ENCODE measurements around the gene MEGF9. TPM values are rescaled to one million over a fixed set of nuclear protein-coding genes. Genes with fewer than 3 reads are reported as not detected.
A peak's percentile ranks its signal among the peaks of the same experiment; 100 is the strongest.

Gene MEGF9
- total and polyA plus RNA-seq, 2 of the 13 experiments (the other 11 are each of a cell fraction or from before 2014, with no cell fraction given): 3.1 to 3.3 TPM

- TF ChIP-seq ZSCAN31 (CRISPR knock-in tag; IDR thresholded peaks at IDR 0.05; ENCODE audit: low read depth): peak; percentile 37; the same call in 1 of the 2 replicates
- TF ChIP-seq ZNF256 (CRISPR knock-in tag; conservative IDR thresholded peaks at IDR 0.05): peak; percentile 34; the same call in 1 of the 2 replicates
- TF ChIP-seq CBX2 (IDR thresholded peaks at IDR 0.05; ENCODE audit: low read depth, low read length): no peak
- TF ChIP-seq CBX2 (CRISPR knock-in tag; IDR thresholded peaks at IDR 0.05; ENCODE audit: low read depth): no peak
- peak; percentile 31; the same call in 1 of the 2 replicates for TF ChIP-seq ZNF143 (CRISPR knock-in tag; IDR thresholded peaks at IDR 0.05)
- peak; percentile 74 for TF ChIP-seq U2AF1 (optimal IDR thresholded peaks at IDR 0.05; ENCODE audit: low read depth, low read length)
- TF ChIP-seq HMGXB3 (CRISPR knock-in tag; IDR thresholded peaks at IDR 0.05; ENCODE audit: borderline replicate concordance): peak; percentile 78
- TF ChIP-seq POLR2AphosphoS5 (IDR thresholded peaks at IDR 0.05; ENCODE audit: low read depth, low read length): peak; percentile 67
- no peak for TF ChIP-seq ZNF597 (CRISPR knock-in tag; IDR thresholded peaks at IDR 0.05)
- 0 out of 2 replicates have a peak, but pooled peaks have one; percentile 67 for TF ChIP-seq ZFP36L1 (CRISPR knock-in tag; IDR thresholded peaks at IDR 0.05)
- TF ChIP-seq HNRNPL (IDR thresholded peaks at IDR 0.05; ENCODE audit: low read depth, low read length): peak; percentile 67; the same call in 1 of the 2 replicates
- peak; percentile 13; the same call in 1 of the 2 replicates for TF ChIP-seq FOXC1 (CRISPR knock-in tag; IDR thresholded peaks at IDR 0.05; ENCODE audit: borderline replicate concordance)
- no peak for TF ChIP-seq TP53 (CRISPR knock-in tag; conservative IDR thresholded peaks at IDR 0.05)
- peak; percentile 71; the same call in 1 of the 2 replicates for TF ChIP-seq ZNF564 (CRISPR knock-in tag; IDR thresholded peaks at IDR 0.05)
- peak; percentile 35; the same call in 1 of the 2 replicates for TF ChIP-seq GATAD2A (CRISPR knock-in tag; IDR thresholded peaks at IDR 0.05)
- TF ChIP-seq ELF3 (CRISPR knock-in tag; IDR thresholded peaks at IDR 0.05): peak; percentile 65
- 0 out of 2 replicates have a peak, but pooled peaks have one; percentile 54 for TF ChIP-seq SNAPC2 (CRISPR knock-in tag; IDR thresholded peaks at IDR 0.05)
- TF ChIP-seq ZNF274 (CRISPR knock-in tag; IDR thresholded peaks at IDR 0.05): peak; percentile 13; the same call in 1 of the 2 replicates
- TF ChIP-seq RNF2 (conservative IDR thresholded peaks at IDR 0.05; ENCODE audit: low read depth): peak; percentile 71; the same call in 1 of the 2 replicates
- peak; percentile 89 for TF ChIP-seq KMT2B (CRISPR knock-in tag; IDR thresholded peaks at IDR 0.05)
- TF ChIP-seq NFRKB (IDR thresholded peaks at IDR 0.05): peak; percentile 80
- peak; percentile 32; the same call in 1 of the 2 replicates for TF ChIP-seq NCOA2 (CRISPR knock-in tag; IDR thresholded peaks at IDR 0.05)
- TF ChIP-seq NPAS2 (CRISPR knock-in tag; IDR thresholded peaks at IDR 0.05; ENCODE audit: borderline replicate concordance): no peak
- TF ChIP-seq SALL1 (CRISPR knock-in tag; IDR thresholded peaks at IDR 0.05): peak; percentile 58; the same call in 1 of the 2 replicates
- peak; percentile 32; the same call in 1 of the 2 replicates for TF ChIP-seq PPARG (CRISPR knock-in tag; conservative IDR thresholded peaks at IDR 0.05)
Measured at GRCh38 chr9:120580051-120580896, 134.0 kb downstream of the MEGF9 start, which contains the start of gene CDK5RAP2 (continued).
